Heart right ventricle (tissue), 16 donors: ENCODE measurements around the gene DAB1. TPM values are rescaled to one million over a fixed set of nuclear protein-coding genes. Genes with fewer than 3 reads are reported as not detected.

Source experiments
- ATAC-seq, 8 donors: fragments of 200-7000 bp; cut with Tn5 transposase; one replicate each; pipeline ENCODE4 v1.9.1; 2020; ENCODE audit warnings: mild to moderate bottlenecking in 8 of 8, moderate library complexity in 8 of 8, moderate number of reproducible peaks in 1 of 8
- DNase-seq, 2 donors: peaks; one replicate each; pipeline ENCODE4 v3.0.0-alpha.2; 2020
- H3K27ac ChIP-seq, 10 donors: fragments of 200-600 bp; sonication (generic) in 2 of 10; one replicate each; pipeline versions ENCODE4 v1.5.0 to v1.8.0; 2020 to 2022; ENCODE audit warnings: mild to moderate bottlenecking in 3 of 10
- H3K27me3 ChIP-seq, 7 donors: fragments of 200-600 bp; one replicate each; pipeline ENCODE4 v1.8.0; 2021 to 2022; ENCODE audit warnings: mild to moderate bottlenecking in 2 of 7
- H3K36me3 ChIP-seq, 9 donors: fragments of 200-600 bp; sonication (generic) in 1 of 9; one replicate each; pipeline versions ENCODE4 v1.5.0 to v1.8.0; 2020 to 2022; ENCODE audit warnings: mild to moderate bottlenecking in 2 of 9
- H3K4me1 ChIP-seq, 9 donors: fragments of 200-600 bp; sonication (generic) in 1 of 9; one replicate each; pipeline versions ENCODE4 v1.5.0 to v1.8.0; 2020 to 2022; ENCODE audit warnings: mild to moderate bottlenecking in 4 of 9
- H3K4me3 ChIP-seq, 10 donors: fragments of 200-600 bp; sonication (generic) in 2 of 10; one replicate each; pipeline versions ENCODE4 v1.5.0 to v1.8.0; 2020 to 2022; ENCODE audit warnings: mild to moderate bottlenecking in 7 of 10, moderate library complexity in 2 of 10
- H3K9me3 ChIP-seq, 11 donors: fragments of 200-600 bp in 10 of 11; sonication (generic) in 2 of 11; one replicate each; pipeline versions ENCODE4 v1.5.0 to v1.8.0; 2013 to 2022; ENCODE audit warnings: mild to moderate bottlenecking in 2 of 11, control low read depth in 1 of 11, moderate library complexity in 1 of 11
- WGBS, 2 donors: extraction: QIAGEN DNeasy Blood & Tissue Kit; methylation state at CpG; one replicate each; pipeline ENCODE4 v1.1.7; 2013; ENCODE audit warnings: inconsistent platforms in 1 of 2; 5-methylcytosine and 5-hydroxymethylcytosine counted together
- intact Hi-C, 10 donors: fragments of 100-400 bp; cut with DNase I; formaldehyde crosslinking; loops; one replicate each; pipeline versions ENCODE4 v1.11.1 to v1.14.2; 2022
- polyA plus RNA-seq, 2 donors: library from polyadenylated mRNA; stranded (reverse); fragments of 200-250 nt; gene quantifications; one replicate each; pipeline ENCODE4 v1.2.3, GENCODE V29; 2013
- total RNA-seq, 10 donors: library from RNA; stranded (reverse); fragmentation: NEBNext Ultra II Directional in 3 of 10; extraction: Animal tissue kit (Norgen Biotek cat#: 25700) in 3 of 10; gene quantifications; one replicate each; pipeline versions ENCODE4 v1.2.1 to v1.2.4, GENCODE V29; 2021 to 2023
- TF ChIP-seq, protein P1 (sequence below), 9 donors: fragments of 200-600 bp; sonication (generic) in 2 of 9; IDR thresholded peaks; one replicate each; pipeline versions ENCODE4 v1.5.0 to v1.8.0; 2021 to 2022; ENCODE audit warnings: antibody characterized with exemption in 9 of 9, mild to moderate bottlenecking in 5 of 9, moderate library complexity in 1 of 9
- donor health status: Arrhythmogenic right ventricular cardiomyopathy.
- donor health status: ischemic (EF 13 %, LVEDD 7.1; RV severe dilation, severe dysfunction).
- donor health status: healthy with polysubstance abuse.
- donor health status: DM: no; HTN: yes; CAD: no.
- donor health status: DM: no; HTN: no; CAD: no.
- donor health status: ischemic (EF 25% LVEDD 6.9; RV normal size, moderate dysfunction).
- donor health status: ischemic (EF 25% LVEDD 5.7; RV mildly dilated, moderate dysfunction).
- donor health status: healthy.
- donor health status: DM: yes; HTN: yes; CAD: no.
- donor health status: Ischemic cardiomyopathy.
- donor health status: ischemic (EF 35%, LVEDD 5.7; RV mildly dilated, moderate dysfunction).
- donor health status: nonischemic (EF 11% LVEDD 7.7; RV severe dilation, severe dysfunction).
- donor health status: DM: yes; HTN: yes; CAD: no.
- donor health status: PGD.
- donor health status: ischemic (EF 29% LVEDD 5.4; RV normal size, mild dysfunction).
- donor health status: nonischemic (EF 23%, LVEDD 6.1; RV moderate dilation, normal function).

DAB1 gene
- total and polyA plus RNA-seq, 12 donors: 0.16 to 25.5 (median 8.1) TPM

DNA sequence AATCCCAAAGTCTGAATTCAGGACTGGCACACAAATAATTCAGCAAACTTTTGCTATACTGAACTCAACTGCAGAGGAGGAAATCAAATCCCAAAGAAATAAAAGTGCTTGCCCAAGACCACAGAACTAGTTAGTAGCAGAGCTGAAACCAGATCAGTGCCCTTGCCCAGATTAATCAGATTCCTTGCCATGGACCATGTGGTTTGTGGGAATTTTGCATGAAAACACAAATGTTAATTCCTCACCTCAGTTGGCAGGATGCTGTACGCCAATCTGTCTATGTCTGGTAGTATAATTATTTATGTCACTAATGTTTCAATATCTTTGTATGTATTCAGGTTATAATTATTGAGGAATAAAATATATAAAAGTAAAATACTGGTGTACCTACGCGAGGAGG lies 173.8 kb downstream of the DAB1 start:
- DNase-seq (no peak), ATAC-seq (no peak)
- no peak overlapping the region for H3K4me3 ChIP-seq
- H3K27ac ChIP-seq: no peak overlapping the region
- WGBS, 2 donors: 96 to 97% methylated on average over 3 of the region's 3 CpGs
- intact Hi-C loops: no loop called here
- H3K4me1 ChIP-seq: peaks cover 0 to 7% (median 0%) of the 10 kb centered on the region in 9 donors
- H3K36me3 ChIP-seq: no peaks in the 10 kb centered on the region
- peaks cover 0 to 6% (median 0%) of the 10 kb centered on the region in 11 donors for H3K9me3 ChIP-seq
- TF ChIP-seq, protein P1, sequence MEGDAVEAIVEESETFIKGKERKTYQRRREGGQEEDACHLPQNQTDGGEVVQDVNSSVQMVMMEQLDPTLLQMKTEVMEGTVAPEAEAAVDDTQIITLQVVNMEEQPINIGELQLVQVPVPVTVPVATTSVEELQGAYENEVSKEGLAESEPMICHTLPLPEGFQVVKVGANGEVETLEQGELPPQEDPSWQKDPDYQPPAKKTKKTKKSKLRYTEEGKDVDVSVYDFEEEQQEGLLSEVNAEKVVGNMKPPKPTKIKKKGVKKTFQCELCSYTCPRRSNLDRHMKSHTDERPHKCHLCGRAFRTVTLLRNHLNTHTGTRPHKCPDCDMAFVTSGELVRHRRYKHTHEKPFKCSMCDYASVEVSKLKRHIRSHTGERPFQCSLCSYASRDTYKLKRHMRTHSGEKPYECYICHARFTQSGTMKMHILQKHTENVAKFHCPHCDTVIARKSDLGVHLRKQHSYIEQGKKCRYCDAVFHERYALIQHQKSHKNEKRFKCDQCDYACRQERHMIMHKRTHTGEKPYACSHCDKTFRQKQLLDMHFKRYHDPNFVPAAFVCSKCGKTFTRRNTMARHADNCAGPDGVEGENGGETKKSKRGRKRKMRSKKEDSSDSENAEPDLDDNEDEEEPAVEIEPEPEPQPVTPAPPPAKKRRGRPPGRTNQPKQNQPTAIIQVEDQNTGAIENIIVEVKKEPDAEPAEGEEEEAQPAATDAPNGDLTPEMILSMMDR (IDR thresholded peaks at IDR 0.05): no peak
- H3K27me3 ChIP-seq: no peaks in the 10 kb centered on the region

DNA sequence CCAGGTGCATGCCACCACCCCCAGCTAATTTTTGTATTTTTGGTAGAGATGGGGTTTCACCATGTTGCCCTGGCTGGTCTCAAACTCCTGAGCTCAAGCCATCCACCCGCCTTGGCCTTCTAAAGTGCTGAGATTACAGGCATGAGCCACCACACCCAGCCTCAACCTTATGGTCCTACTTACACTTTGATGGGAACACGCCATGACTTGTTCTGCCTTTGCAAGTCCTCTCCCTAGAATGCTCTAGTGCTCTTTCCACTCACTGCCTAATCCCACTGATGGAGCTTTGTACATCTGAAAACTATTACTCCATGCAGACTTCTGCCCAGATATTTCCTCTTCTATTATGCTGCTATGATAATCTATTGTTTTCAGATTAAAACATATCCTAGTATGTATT lies 174.3 kb downstream of the DAB1 start:
- Histone ChIP-seq H3K4me3 (no peak overlapping the region), H3K27me3 (no peaks in the 10 kb centered on the region), H3K9me3 (peaks cover 0 to 6% (median 0%) of the 10 kb centered on the region in 11 donors), H3K27ac (no peak overlapping the region), H3K36me3 (no peaks in the 10 kb centered on the region), H3K4me1 (peaks cover 0 to 7% (median 0%) of the 10 kb centered on the region in 9 donors)
- TF ChIP-seq, protein P1 (IDR thresholded peaks at IDR 0.05): no peak
- ATAC-seq (no peak), DNase-seq (no peak)
- WGBS, 2 donors: 46 to 98% methylated on average over 2 of the region's 2 CpGs
- intact Hi-C loops: no loop called here

DNA sequence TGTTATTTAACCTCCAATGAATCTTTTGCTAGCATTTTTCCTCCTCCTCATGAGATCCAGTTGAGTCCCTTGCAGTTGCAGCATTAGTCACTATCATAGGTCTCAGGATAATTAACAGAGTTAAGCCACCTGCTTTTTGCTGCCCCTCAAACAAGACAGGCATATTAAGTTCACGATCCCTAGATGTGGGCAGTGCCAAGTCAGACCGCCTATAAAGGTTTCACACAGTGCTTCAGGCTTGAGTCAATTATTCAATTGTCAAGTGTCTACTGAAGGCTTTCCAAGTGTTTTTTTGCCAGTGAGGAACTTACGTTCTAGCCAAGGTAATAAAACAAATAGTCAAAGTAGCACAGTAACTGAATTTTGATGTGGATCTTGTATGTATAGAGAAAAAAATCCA lies 175.0 kb downstream of the DAB1 start:
- H3K27me3 ChIP-seq: no peaks in the 10 kb centered on the region
- no peak overlapping the region for H3K4me3 ChIP-seq
- intact Hi-C loops: no loop called here
- ATAC-seq (no peak), DNase-seq (no peak)
- peaks cover 0 to 6% (median 0%) of the 10 kb centered on the region in 11 donors for H3K9me3 ChIP-seq
- WGBS, 2 donors: 69 to 84% methylated on average over 3 of the region's 3 CpGs
- TF ChIP-seq, protein P1 (IDR thresholded peaks at IDR 0.05): no peak
- no peaks in the 10 kb centered on the region for H3K36me3 ChIP-seq
- no peak overlapping the region for H3K27ac ChIP-seq
- H3K4me1 ChIP-seq: peaks cover 0 to 7% (median 0%) of the 10 kb centered on the region in 9 donors

DNA sequence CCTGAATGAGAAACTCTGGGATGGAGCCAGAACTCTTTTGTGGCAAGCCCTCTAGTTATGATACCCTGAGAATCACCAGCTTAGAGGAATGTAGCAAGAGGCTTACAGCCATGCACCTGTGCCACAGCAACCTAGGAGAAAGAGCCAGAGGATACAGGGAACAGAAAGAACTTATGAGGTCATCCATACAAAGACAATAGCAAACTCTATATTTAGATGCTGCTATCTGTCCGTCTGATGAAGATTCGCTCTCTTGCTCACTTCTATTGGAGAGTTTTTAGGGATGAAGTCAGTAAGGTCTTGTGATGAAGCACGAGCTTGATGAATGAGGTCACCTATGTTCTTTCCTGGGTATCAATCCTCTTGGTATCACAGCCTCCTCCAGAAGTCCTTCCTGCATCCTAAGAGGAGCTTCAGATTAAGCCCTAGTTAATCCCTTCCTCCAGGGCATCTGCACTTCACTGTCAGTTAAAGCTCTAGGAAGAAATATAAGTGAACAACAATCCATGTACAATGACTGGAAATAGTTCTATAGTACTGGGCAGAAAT lies 185.6 kb downstream of the DAB1 start:
- H3K27ac ChIP-seq: no peak overlapping the region
- no peaks in the 10 kb centered on the region for H3K27me3 ChIP-seq
- TF ChIP-seq, protein P1 (IDR thresholded peaks at IDR 0.05): no peak
- DNase-seq (no peak), ATAC-seq (no peak)
- intact Hi-C loops: no loop called here
- peaks cover 0 to 8% (median 0%) of the 10 kb centered on the region in 9 donors for H3K4me1 ChIP-seq
- 61 to 75% methylated on average over 3 of the region's 3 CpGs for WGBS, 2 donors
- no peak overlapping the region for H3K4me3 ChIP-seq
- no peaks in the 10 kb centered on the region for H3K36me3 ChIP-seq
- H3K9me3 ChIP-seq: no peaks in the 10 kb centered on the region
